ENCODE data around the gene AP4E1.

Gene AP4E1

GRCh38 chr15:51038974-51039319 is 130.5 kb downstream of the AP4E1 start:
- Histone ChIP-seq H2AFZ (ENCODE audit: low read depth, low read length) (no peak overlapping the region), H3K27ac (ENCODE audit: low read length) (no peak overlapping the region), H3K27me3 (ENCODE audit: low read depth, low read length) (no peaks in the 10 kb centered on the region), H4K20me1 (ENCODE audit: insufficient read depth, low read length) (no peaks in the 10 kb centered on the region), H3K79me2 (ENCODE audit: low read length) (no peaks in the 10 kb centered on the region), H3K9me3 (ENCODE audit: insufficient read depth, low read length) (no peaks in the 10 kb centered on the region), H3K4me2 (ENCODE audit: low read length) (no peak overlapping the region), H3K36me3 (replicated peaks; ENCODE audit: low read depth, low read length) (no peaks in the 10 kb centered on the region), H3K4me3 (ENCODE audit: low read length) (no peak overlapping the region), H3K4me1 (ENCODE audit: low read length) (no peaks in the 10 kb centered on the region), H3K9ac (ENCODE audit: low read length) (no peak overlapping the region)
- TF ChIP-seq EZH2phosphoT487 (IDR thresholded peaks at IDR 0.05; ENCODE audit: low read depth) (no peak), CTCF (IDR thresholded peaks at IDR 0.05; ENCODE audit: low read depth, low read length) (no peak)

- H3K27ac ChIP-seq (ENCODE audit: low read length): no peak overlapping the region
- no peaks in the 10 kb centered on the region for H3K79me2 ChIP-seq (ENCODE audit: low read length)
- no peaks in the 10 kb centered on the region for H3K9me3 ChIP-seq (ENCODE audit: insufficient read depth, low read length)
- H3K9ac ChIP-seq (ENCODE audit: low read length): no peak overlapping the region
- no peak overlapping the region for H2AFZ ChIP-seq (ENCODE audit: low read depth, low read length)
- no peak overlapping the region for H3K4me2 ChIP-seq (ENCODE audit: low read length)
- H3K27me3 ChIP-seq (ENCODE audit: low read depth, low read length): no peaks in the 10 kb centered on the region
- H3K36me3 ChIP-seq (replicated peaks; ENCODE audit: low read depth, low read length): no peaks in the 10 kb centered on the region
- peaks cover 1% of the 10 kb centered on the region; the same call in 1 of the 2 replicates for H3K4me1 ChIP-seq (ENCODE audit: low read length)
- no peak overlapping the region for H3K4me3 ChIP-seq (ENCODE audit: low read length)
- H4K20me1 ChIP-seq (ENCODE audit: insufficient read depth, low read length): no peaks in the 10 kb centered on the region
- TF ChIP-seq CTCF (IDR thresholded peaks at IDR 0.05; ENCODE audit: low read depth, low read length) (no peak), EZH2phosphoT487 (IDR thresholded peaks at IDR 0.05; ENCODE audit: low read depth) (no peak)
Observed at GRCh38 chr15:51044037-51044727, 135.7 kb downstream of the AP4E1 start.

- H3K4me3 ChIP-seq (ENCODE audit: low read length): no peak overlapping the region
- H3K27me3 ChIP-seq (ENCODE audit: low read depth, low read length): no peaks in the 10 kb centered on the region
- H3K79me2 ChIP-seq (ENCODE audit: low read length): no peaks in the 10 kb centered on the region
- no peaks in the 10 kb centered on the region for H3K36me3 ChIP-seq (replicated peaks; ENCODE audit: low read depth, low read length)
- TF ChIP-seq CTCF (IDR thresholded peaks at IDR 0.05; ENCODE audit: low read depth, low read length) (no peak), EZH2phosphoT487 (IDR thresholded peaks at IDR 0.05; ENCODE audit: low read depth) (no peak)
- H2AFZ ChIP-seq (ENCODE audit: low read depth, low read length): no peak overlapping the region
- H3K4me2 ChIP-seq (ENCODE audit: low read length): no peak overlapping the region
- H3K9me3 ChIP-seq (ENCODE audit: insufficient read depth, low read length): no peaks in the 10 kb centered on the region
- peaks cover 5% of the 10 kb centered on the region; the same call in 1 of the 2 replicates for H3K4me1 ChIP-seq (ENCODE audit: low read length)
- no peak overlapping the region for H3K27ac ChIP-seq (ENCODE audit: low read length)
- H4K20me1 ChIP-seq (ENCODE audit: insufficient read depth, low read length): no peaks in the 10 kb centered on the region
- no peak overlapping the region for H3K9ac ChIP-seq (ENCODE audit: low read length)
Observed at GRCh38 chr15:51046016-51046415, 137.5 kb downstream of the AP4E1 start.

- Histone ChIP-seq H4K20me1 (ENCODE audit: insufficient read depth, low read length) (no peaks in the 10 kb centered on the region), H3K79me2 (ENCODE audit: low read length) (no peaks in the 10 kb centered on the region), H3K27me3 (ENCODE audit: low read depth, low read length) (no peaks in the 10 kb centered on the region), H3K4me3 (ENCODE audit: low read length) (no peak overlapping the region), H3K36me3 (replicated peaks; ENCODE audit: low read depth, low read length) (no peaks in the 10 kb centered on the region), H3K4me2 (ENCODE audit: low read length) (no peak overlapping the region), H3K9me3 (ENCODE audit: insufficient read depth, low read length) (no peaks in the 10 kb centered on the region), H3K4me1 (ENCODE audit: low read length) (peaks cover 11% of the 10 kb centered on the region), H3K27ac (ENCODE audit: low read length) (no peak overlapping the region), H3K9ac (ENCODE audit: low read length) (no peak overlapping the region), H2AFZ (ENCODE audit: low read depth, low read length) (no peak overlapping the region)
- TF ChIP-seq CTCF (IDR thresholded peaks at IDR 0.05; ENCODE audit: low read depth, low read length): no peak
- TF ChIP-seq EZH2phosphoT487 (IDR thresholded peaks at IDR 0.05; ENCODE audit: low read depth): no peak
Observed at GRCh38 chr15:51046799-51047449, 138.4 kb downstream of the AP4E1 start.

Measured in OCI-LY3 (cell line).